NCI-H1417 (cell line): ENCODE data around the gene TAGLN.
"Not testable (repeated sequence)": the region's sequence is repeated elsewhere in the genome, so short reads cannot be mapped to it uniquely, and the experiment has no call there.

Source experiments
- DNase-seq, 3 experiments: peaks; one replicate each; lab custom pipeline; 2025; lab: John Stamatoyannopoulos, UW

The TAGLN gene

DNA sequence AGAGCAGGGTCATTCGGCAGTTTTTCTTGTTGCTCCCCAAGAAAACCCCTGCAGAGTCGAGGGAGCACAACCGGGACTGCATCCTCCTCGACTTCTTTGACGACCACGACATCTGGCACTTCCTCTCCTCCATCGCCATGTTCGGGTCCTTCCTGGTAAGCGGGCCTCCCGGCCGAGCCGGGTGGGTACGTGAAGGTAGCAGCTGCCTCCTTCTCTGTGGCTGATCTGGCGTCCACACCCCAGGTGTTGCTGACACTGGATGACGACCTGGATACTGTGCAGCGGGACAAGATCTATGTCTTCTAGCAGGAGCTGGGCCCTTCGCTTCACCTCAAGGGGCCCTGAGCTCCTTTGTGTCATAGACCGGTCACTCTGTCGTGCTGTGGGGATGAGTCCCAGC lies 3.4 kb upstream of the TAGLN start:
- DNase-seq = no peak

DNA sequence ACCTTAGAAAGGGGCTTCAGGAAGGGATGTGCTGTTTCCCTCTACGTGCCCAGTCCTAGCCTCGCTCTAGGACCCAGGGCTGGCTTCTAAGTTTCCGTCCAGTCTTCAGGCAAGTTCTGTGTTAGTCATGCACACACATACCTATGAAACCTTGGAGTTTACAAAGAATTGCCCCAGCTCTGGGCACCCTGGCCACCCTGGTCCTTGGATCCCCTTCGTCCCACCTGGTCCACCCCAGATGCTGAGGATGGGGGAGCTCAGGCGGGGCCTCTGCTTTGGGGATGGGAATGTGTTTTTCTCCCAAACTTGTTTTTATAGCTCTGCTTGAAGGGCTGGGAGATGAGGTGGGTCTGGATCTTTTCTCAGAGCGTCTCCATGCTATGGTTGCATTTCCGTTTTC lies 2.2 kb upstream of the TAGLN start:
- no peak for DNase-seq

DNA sequence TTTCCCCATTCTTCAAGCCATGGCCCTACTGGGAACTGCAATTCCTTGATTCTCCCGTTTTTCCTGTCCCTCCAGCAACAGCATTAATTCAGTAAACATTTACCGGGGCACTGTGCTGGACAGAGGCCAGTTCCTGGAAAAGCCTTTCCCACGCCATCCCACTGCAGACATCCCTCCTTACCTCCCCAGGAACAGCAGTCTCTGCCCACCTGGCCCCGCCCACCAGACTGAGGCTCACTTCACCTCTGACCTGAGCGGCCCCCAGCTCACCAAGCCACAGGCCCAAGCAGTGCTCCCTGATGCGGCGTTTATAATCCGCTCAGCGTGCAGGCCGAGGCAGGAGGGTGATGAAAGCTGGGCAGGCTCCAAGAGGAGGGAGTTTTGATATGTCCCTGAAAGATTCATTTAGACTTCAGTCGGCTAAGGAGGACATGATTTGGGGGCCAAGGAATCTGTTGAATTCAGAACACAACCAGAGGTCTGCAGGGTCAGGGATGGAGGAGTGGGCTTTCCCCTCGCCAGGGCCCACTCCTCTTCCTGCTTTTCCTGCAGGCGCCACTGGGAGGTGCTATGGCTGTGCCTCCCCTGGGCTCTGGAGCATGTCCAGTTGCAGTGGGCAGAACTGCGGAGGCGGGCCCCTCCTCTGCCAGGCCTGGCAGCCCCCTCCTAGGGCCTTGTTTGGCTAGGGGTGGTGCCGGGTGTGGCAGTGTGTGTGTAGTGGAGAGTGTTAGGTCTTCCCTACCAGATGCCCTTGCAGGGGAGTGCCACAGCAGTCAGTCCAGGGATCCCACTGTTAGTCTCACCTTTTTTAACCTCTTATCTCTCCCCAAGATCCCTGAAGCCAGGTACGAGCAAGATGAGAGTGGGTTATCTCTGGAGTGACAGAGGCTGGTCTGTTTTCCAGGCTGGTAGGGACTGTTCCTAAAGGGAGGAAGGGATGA lies 1.4 kb upstream of the TAGLN start:
- DNase-seq = no peak

DNA sequence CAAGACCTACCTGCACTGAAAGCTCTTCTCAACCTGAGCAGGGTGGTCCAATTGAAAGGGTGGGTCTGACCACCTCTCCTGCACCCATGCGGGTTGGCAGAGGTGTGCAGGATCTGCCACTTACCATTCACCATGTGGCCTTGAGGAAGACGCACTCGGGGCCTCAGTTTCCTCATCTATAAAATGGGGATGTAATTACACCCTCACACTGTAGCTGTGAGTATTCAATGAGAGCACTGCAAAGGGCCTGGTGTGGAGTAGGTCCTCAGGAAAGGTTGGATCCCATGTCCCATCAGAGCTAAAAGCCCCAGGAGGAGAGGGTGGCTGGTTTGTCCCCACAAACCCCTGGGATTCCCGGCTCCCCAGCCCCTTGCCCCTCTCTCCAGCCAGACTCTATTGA lies 557 bp upstream of the TAGLN start:
- DNase-seq = no peak

DNA sequence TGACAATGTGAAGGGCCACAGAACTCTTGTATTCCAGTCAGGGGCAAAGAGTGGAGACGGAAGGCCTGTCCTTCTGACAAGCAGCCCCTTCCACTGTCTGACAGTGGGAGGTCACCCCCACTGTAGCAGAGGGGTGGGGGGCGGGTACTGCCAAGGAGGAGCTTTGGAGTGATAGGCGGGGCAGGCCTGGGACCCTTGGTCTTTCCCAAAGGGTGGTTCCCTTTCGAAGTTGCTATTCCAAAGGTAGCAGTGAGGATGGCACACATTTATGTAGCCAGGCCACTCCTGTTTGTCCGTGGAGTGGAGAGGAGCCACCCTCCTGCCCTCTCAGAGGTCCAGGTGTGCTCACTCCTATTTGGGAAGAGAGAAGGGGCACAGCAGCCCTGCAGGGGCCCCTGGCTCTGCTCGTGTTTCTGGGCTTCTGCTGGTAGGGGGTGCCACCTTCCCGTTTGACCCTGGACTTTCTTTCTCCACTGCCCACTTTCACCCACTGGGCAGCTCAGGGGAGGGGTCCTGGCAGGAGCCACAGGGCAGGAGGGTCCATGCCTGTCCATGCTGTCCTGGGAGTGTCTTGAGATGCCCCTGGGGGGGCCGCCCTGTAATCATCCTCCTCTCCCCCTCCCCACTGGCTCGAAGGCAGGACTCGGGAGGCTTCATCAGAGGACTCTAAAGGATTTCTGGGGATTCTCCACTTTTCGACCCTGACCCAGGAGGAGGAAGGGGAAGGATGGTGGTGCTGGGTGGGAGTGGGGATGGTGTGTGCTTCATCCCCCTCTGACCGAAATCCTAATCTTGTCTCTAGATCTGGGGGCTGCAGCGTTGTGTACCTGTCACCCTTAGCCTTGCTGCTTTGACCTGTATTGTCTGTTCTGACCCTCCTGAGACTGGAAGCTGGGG lies 994 bp downstream of the TAGLN start:
- no peak for DNase-seq

DNA sequence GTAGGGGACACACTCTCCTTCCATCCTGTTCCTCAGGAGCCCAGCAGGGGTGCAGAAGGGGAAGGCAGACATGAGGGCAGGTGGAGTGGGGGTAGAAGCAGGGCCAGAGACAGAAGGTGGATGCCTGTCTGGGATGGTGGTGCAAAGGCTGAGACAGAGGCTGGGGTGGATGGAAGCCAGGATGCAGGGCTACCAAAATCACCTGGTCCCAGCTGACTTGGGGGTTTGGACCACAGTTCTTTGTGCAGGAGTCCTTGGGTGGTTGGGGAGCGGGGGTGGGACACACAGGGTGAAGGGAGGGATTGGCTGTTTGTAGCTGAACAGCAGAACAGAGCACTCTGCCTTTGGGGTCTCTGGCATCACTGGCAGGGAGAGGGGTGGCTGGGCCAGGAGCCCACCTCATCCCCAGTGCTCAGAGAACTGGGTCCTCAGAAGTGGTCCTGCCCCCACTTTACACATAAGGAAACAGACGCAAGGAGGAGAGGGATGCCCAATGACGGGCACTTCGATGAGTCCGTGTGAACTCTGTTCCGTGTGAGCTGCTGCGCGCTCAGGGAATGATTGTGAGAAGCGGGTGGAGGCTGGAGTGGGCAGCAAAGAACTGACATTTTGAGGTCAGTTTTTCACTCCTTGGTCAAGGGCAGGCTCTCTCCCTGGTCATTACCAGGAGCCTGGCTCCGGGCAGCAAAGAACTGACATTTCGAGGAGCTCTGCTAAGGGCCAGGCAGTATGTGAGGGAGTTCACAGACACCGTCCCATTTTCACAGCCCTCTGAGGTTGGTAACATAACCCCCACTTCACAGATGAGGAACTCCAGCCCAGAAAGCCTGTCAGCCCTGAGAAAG lies 1.9 kb downstream of the TAGLN start:
- no peak for DNase-seq

DNA sequence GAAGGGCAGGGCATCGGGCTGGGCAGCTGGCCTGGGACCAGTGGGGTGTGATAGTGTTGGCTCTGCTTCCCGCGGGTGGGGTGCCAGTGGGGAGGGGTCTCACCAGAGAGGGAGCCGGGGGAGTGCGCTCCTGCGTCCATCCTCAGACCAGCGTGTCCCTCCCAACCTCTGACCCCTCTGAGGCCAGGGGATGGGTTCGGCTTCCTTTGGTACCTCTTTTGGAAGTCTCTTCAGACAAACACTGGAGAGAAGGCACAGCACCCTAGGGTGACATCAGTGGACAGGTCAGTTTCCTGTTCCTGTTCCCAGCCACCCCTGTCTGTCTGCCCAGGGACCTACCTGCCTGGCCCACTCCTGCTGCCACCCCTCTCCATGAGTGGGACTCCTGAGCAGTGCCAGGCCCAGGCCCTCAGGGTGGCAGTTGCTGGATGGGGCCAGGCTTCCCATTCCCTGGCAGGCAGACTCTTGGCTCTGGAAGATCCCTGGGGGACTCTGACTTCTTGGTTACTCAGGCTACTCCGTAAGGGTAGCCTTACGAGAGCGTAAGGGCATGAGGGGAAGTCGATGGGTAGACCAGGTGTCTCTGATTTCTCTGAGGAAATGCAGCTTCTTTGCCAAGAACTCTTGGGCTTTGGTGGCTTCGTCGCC lies 2.6 kb downstream of the TAGLN start:
- DNase-seq = no peak

DNA sequence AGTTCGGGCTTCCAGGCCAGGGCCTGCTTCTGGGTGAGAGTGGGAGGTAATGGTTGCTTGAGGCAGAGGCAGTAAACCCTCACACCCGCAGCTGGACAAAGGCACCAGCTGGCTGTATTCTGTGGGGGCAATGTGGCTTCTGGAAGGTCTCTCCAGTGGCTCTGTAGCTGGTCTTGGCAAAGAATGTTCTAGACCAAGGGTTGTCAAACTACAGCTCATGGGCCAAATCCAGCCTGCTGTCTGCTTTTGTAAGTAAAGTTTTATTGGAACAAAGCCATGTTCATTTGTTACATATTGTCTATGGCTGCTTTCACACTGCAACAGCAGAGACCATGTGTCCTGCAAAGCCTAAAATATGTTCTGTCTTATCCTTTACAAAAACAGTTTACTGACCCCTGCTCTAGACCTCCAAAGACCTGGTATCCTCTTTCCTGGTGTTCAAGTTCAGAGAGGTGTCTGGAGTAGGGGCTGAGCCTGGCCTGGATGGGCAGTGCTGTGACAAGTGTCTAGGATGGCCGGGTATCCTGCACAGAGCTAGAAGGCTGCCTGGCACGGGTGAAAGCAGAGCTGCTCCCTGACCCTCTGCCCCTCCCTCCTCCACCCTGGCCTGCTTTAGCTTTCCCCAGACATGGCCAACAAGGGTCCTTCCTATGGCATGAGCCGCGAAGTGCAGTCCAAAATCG lies 3.4 kb downstream of the TAGLN start:
- DNase-seq = no peak

DNA sequence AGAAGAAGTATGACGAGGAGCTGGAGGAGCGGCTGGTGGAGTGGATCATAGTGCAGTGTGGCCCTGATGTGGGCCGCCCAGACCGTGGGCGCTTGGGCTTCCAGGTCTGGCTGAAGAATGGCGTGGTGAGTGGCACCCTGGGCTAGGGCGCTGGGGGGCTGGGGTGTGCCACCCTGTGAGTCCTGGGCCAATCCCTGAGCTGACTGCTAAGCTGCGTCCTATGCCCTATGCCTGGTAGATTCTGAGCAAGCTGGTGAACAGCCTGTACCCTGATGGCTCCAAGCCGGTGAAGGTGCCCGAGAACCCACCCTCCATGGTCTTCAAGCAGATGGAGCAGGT lies 3.9 kb downstream of the TAGLN start:
- no peak for DNase-seq

DNA sequence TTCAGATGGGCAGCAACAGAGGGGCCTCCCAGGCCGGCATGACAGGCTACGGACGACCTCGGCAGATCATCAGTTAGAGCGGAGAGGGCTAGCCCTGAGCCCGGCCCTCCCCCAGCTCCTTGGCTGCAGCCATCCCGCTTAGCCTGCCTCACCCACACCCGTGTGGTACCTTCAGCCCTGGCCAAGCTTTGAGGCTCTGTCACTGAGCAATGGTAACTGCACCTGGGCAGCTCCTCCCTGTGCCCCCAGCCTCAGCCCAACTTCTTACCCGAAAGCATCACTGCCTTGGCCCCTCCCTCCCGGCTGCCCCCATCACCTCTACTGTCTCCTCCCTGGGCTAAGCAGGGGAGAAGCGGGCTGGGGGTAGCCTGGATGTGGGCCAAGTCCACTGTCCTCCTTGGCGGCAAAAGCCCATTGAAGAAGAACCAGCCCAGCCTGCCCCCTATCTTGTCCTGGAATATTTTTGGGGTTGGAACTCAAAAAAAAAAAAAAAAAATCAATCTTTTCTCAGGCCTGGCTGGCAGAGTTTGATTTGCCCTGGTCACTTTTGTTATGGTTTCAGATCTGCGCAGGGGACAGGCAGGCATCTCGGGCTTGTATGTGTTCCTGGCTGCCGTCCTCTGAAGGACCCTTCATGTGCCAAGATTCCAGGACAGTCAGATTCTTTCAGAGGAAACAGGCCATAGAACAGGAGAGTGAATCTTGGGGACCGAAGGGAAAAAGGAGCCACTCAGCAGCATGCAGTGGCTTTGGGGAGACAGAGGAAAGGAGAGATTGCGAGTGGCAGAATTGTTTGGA lies 5.3 kb downstream of the TAGLN start:
- no peak for DNase-seq

DNA sequence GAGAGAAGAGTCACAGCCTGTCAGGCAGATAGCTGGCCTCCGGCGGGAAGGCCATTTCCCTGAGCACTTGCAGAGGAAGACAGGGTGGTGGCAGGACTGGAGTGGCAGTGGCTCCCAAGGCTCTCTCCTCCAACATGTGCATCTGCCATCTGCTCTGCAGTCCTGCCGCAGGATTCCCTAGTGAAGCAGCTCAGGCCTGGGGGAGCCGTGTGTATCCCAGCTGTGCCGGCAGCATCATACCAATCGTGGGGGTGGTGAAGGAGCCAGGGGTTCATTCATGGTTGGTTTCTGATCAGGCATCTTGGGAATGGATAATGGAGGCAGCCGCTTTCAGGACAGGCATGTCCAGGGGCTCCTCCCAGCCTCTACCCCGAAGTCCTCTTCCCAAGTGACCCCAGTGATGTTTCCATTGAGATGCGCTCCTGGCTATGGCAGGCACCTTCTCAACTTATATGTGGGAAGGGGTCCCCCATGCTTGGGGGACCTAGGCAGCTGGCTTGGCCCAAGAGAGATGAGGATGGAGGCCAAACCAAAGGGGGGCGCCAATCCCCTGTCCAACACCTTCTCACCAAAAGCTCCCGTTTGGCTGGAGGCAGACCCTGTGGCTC lies 6.1 kb downstream of the TAGLN start:
- DNase-seq = no peak

DNA sequence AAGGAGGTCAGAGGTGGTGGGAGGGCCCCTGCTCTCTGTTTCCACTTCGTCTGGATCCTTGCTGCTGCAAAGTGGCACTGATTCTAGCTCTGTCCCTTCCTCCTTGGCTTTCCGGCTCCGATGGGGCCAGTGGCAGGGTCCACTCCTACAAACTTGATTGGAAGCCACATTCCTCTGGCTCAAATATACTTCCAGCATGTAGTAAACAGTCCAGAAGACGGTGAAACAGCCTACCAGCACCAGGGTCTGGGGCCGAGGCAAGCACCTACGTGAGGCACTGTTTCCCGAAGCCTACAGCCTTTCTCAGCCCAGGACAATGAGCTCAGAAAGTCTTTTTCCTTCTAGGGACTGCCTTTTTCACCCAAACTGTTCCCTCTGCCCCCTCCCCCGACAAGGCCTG lies 6.9 kb downstream of the TAGLN start:
- DNase-seq = not testable (repeated sequence)

DNA sequence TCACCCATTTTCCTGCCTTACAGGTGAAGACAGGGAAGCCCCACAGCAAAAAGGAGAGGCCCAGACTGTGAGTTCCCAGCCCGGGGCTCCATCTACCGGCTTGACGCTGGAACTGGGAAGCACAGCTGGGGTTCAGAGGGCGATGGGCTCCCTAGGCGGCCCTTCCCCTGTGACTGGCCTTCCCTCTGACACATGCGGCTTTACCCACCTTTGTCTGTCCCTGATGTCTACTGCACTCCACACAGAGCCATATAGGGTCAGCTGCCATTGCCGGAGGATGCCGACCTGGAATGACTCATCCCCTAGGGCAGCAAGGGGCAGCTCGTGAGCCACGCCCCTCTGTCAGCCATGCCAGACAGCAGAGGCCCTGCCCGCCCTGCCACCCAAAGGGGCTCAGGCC lies 7.7 kb downstream of the TAGLN start:
- DNase-seq = not testable (repeated sequence)

DNA sequence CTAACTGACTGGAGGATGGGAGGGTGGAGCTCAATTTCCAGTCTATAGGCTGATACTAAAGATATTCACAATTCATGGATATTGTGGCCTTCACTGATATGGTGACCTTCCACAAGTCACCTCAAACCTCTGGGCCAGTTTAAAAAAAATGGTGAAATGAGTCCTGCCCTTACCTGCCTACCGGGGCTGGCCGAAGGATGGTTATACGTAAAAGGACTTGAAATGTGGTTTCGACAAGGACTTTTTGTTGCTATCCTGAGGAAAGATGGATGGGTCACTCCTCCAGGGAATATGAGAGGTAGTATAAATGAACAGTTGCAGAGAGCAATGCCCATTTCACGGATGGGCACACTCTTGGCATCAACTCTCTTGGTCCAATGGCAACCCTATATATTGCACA lies 8.3 kb downstream of the TAGLN start:
- not testable (repeated sequence) for DNase-seq

DNA sequence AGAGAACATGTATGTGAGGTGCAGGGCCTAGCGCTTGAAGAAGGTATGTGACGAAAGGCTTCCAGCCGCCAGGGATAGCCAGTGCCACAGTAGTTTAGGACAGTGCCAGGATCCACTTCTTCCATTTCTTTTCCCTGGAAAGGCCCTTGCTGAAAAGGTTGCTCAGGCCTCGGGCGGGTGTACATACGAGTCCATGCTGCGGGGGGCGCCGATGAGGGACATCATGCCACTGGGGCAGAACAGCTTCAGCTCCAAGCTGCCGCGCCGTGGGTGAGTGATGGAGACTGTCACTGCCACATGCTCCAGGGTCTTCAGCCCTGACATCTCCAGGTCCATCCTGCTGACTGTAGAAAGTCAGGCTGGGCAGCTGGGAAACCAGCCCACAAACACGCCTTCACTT lies 9.5 kb downstream of the TAGLN start:
- DNase-seq = not testable (repeated sequence)

DNA sequence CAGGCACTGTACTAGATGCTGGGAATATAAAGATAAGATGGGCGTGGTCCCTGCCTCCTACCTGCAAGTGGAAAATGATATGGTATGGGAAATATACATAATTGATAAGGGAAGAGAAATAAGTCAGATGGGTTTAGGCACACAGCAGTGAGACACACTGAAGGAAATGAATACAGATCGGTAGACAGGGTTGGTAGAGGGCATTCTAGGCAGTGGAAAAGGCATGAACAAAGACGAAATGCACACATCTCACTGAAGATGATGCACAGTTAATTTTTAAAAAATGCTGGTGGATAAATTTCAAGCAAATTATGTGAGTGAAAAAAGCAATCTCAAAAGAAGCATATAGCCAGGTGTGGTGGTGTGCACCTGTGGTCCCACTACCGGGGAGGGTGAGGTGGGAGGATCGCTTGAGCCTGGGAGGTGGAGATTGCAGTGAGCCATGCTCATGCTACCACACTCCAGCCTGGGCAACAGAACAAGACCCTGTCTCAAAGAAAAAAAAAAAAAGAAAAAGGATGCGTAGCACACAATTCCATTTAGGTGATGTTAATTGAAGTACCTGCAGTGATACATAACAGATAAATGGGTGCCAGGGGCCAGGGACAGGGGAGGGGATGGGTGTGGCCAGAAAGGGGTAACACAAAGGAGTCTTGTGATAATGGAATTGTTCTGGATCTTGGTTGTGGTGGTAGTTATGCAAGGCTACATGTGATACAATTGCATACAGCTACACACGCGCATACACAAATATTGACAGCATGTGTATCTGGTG lies 10.4 kb downstream of the TAGLN start:
- not testable (repeated sequence) for DNase-seq

DNA sequence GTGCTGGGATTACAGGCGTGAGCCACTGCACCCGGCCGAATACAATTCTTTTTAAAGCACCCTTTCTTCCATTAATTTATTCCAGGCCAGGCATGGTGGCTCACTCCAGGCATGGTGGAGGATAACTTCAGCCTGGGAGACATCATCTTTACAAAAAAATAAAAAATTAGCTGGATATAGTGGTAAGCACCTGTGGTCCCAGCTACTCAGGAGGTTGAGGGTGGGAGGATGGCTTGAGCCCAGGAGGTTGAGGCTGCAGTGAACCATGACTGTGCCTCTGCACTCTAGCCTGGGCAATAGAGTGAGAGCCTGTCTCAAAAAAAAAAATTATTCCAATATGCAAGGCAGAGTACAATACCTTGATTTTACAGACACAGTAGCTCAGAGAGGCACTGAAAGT lies 11.4 kb downstream of the TAGLN start:
- no peak for DNase-seq

DNA sequence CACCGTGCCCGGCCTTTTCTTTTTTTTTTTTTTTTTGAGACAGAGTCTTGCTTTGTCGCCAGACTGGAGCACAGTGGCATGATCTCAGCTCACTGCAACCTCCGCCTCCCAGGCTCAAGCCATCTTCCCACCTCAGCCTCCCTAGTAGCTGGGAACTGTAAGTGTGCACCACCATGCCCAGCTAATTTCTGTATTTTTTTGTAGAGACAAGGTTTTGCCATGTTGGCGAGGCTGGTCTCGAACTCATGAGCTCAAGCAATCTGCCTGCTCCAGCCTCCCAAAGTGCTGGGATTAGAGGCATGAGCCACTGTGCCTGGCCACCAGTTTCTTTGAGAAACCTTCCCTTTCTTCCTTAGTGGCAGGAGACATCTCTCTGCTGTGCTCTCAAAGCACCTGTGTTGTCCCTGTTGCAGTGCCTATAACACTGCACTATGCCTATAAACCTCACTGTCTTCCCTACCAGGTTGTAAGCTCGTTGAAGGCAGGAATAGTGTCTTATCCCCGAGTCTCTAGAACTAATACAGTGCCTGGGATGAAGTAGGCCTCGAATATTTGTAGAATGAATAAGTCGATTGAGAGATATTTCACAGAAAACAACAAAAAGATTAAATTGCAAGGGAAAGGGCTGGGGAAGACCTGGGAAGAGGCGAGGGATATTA lies 13.7 kb downstream of the TAGLN start:
- DNase-seq = no peak
